Activated CD8-positive, alpha-beta memory T cell treated with anti-CD3 and anti-CD28 coated beads, Interleukin-2, amount 50 U/mL, for 4 hours (primary cell): ENCODE data around the gene QRSL1.
"Not testable (repeated sequence)": the region's sequence is repeated elsewhere in the genome, so short reads cannot be mapped to it uniquely, and the experiment has no call there.

Experiments used
- DNase-seq: peaks from one replicate; pipeline ENCODE4 v3.0.0-alpha.2; 2020

The QRSL1 gene

GRCh38 chr6:106626485-106626884 lies 2.9 kb upstream of the QRSL1 start:
- no peak for DNase-seq

GRCh38 chr6:106627760-106628159 lies 1.6 kb upstream of the QRSL1 start:
- not testable (repeated sequence) for DNase-seq

GRCh38 chr6:106628658-106629102 lies 698 bp upstream of the QRSL1 start:
- no peak for DNase-seq

- DNase-seq: no peak
Measured at GRCh38 chr6:106629859-106630163, 433 bp downstream of the QRSL1 start.

GRCh38 chr6:106630366-106630765 lies 988 bp downstream of the QRSL1 start:
- DNase-seq: no peak

GRCh38 chr6:106631346-106631745 lies 2.0 kb downstream of the QRSL1 start:
- no peak for DNase-seq

GRCh38 chr6:106634565-106634964 lies 5.2 kb downstream of the QRSL1 start:
- no peak for DNase-seq

GRCh38 chr6:106637051-106637716 lies 7.8 kb downstream of the QRSL1 start:
- no peak for DNase-seq

- DNase-seq: no peak
Measured at GRCh38 chr6:106637717-106638341, 8.5 kb downstream of the QRSL1 start.

GRCh38 chr6:106639812-106640211 lies 10.4 kb downstream of the QRSL1 start:
- no peak for DNase-seq

- no peak for DNase-seq
Measured at GRCh38 chr6:106642476-106642875, 13.1 kb downstream of the QRSL1 start.

- DNase-seq: no peak
Measured at GRCh38 chr6:106643061-106643460, 13.7 kb downstream of the QRSL1 start.

GRCh38 chr6:106648651-106649308 lies 19.4 kb downstream of the QRSL1 start:
- no peak for DNase-seq

GRCh38 chr6:106658469-106658868 lies 29.1 kb downstream of the QRSL1 start:
- no peak for DNase-seq

GRCh38 chr6:106659859-106660258 lies 30.5 kb downstream of the QRSL1 start:
- DNase-seq: no peak

GRCh38 chr6:106662458-106662857 lies 33.1 kb downstream of the QRSL1 start:
- no peak for DNase-seq

GRCh38 chr6:106666282-106667021 lies 37.1 kb downstream of the QRSL1 start:
- DNase-seq: no peak

GRCh38 chr6:106667022-106667402 lies 37.6 kb downstream of the QRSL1 start:
- no peak for DNase-seq

GRCh38 chr6:106670236-106670635 lies 40.9 kb downstream of the QRSL1 start:
- DNase-seq: no peak

- DNase-seq: no peak
Measured at GRCh38 chr6:106671651-106672050, 42.3 kb downstream of the QRSL1 start.

- no peak for DNase-seq
Measured at GRCh38 chr6:106674541-106675229, 45.3 kb downstream of the QRSL1 start.

GRCh38 chr6:106677282-106677681 lies 47.9 kb downstream of the QRSL1 start:
- no peak for DNase-seq

- no peak for DNase-seq
Measured at GRCh38 chr6:106684011-106684410, 54.6 kb downstream of the QRSL1 start.
